Measurements from ENCODE around the gene XG.
"Not testable (repeated sequence)": the region's sequence is repeated elsewhere in the genome, so short reads cannot be mapped to it uniquely, and the experiment has no call there.

Gene XG

DNA sequence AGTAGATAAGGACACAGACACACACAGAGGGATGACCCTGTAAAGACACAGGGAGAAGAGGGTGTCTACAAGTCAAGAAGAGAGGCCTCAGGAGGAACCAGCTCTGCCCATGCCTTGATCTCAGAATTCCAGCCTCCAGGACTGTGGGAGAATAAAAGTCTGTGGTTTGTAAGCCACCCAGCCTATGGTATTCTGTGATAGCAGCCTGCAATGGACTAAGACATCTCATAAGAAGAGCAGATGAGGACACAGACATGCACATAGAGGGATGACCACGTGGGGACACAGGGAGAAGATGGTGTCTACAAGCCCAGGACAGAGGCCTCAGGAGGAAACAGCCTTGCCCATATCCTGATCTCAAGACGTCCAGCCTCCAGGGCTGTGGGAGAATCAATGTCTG lies 9.4 kb downstream of the XG start:
- WGBS (ENCODE audit: insufficient coverage, insufficient read length): no CpG with 5 or more reads among the region's 2 CpGs
- no peaks in the 10 kb centered on the region for H3K36me3 ChIP-seq (ENCODE audit: control insufficient read depth, insufficient read depth, low read length)
- no peak overlapping the region for H3K4me3 ChIP-seq (ENCODE audit: low read length)
- no peak for DNase-seq (ENCODE audit: low read depth, low spot score)
- H3K27ac ChIP-seq (ENCODE audit: low read length): no peak overlapping the region
- H3K4me1 ChIP-seq (ENCODE audit: control insufficient read depth, insufficient read depth, low read length): no peaks in the 10 kb centered on the region
- no peaks in the 10 kb centered on the region for H3K9me3 ChIP-seq (ENCODE audit: control insufficient read depth, insufficient read depth, low read length)
- no peaks in the 10 kb centered on the region for H3K27me3 ChIP-seq (ENCODE audit: control insufficient read depth, insufficient read depth, low read length)

GRCh38 chrX:2762671-2763070 lies 10.8 kb downstream of the XG start:
- H3K9me3 ChIP-seq (ENCODE audit: control insufficient read depth, insufficient read depth, low read length); H3K4me1 ChIP-seq (ENCODE audit: control insufficient read depth, insufficient read depth, low read length); H3K27ac ChIP-seq (ENCODE audit: low read length); H3K27me3 ChIP-seq (ENCODE audit: control insufficient read depth, insufficient read depth, low read length); DNase-seq (ENCODE audit: low read depth, low spot score); H3K36me3 ChIP-seq (ENCODE audit: control insufficient read depth, insufficient read depth, low read length); H3K4me3 ChIP-seq (ENCODE audit: low read length): not testable (repeated sequence)
- no CpG with 5 or more reads among the region's 4 CpGs for WGBS (ENCODE audit: insufficient coverage, insufficient read length)

GRCh38 chrX:2764766-2765548 lies 13.1 kb downstream of the XG start:
- not testable (repeated sequence) for DNase-seq (ENCODE audit: low read depth, low spot score); H3K27me3 ChIP-seq (ENCODE audit: control insufficient read depth, insufficient read depth, low read length); H3K27ac ChIP-seq (ENCODE audit: low read length); H3K4me1 ChIP-seq (ENCODE audit: control insufficient read depth, insufficient read depth, low read length); H3K36me3 ChIP-seq (ENCODE audit: control insufficient read depth, insufficient read depth, low read length); H3K9me3 ChIP-seq (ENCODE audit: control insufficient read depth, insufficient read depth, low read length); H3K4me3 ChIP-seq (ENCODE audit: low read length)
- WGBS (ENCODE audit: insufficient coverage, insufficient read length): no CpG with 5 or more reads among the region's 19 CpGs

- Histone ChIP-seq H3K36me3 (ENCODE audit: control insufficient read depth, insufficient read depth, low read length) (no peaks in the 10 kb centered on the region), H3K27me3 (ENCODE audit: control insufficient read depth, insufficient read depth, low read length) (no peaks in the 10 kb centered on the region), H3K4me1 (ENCODE audit: control insufficient read depth, insufficient read depth, low read length) (0 out of 2 replicates have a peak, but pooled peaks cover 2% of the 10 kb centered on the region), H3K4me3 (ENCODE audit: low read length) (no peak overlapping the region), H3K9me3 (ENCODE audit: control insufficient read depth, insufficient read depth, low read length) (no peaks in the 10 kb centered on the region), H3K27ac (ENCODE audit: low read length) (no peak overlapping the region)
- no peak for DNase-seq (ENCODE audit: low read depth, low spot score)
- no CpG with 5 or more reads among the region's 5 CpGs for WGBS (ENCODE audit: insufficient coverage, insufficient read length)
Observed at GRCh38 chrX:2765549-2765830, 13.7 kb downstream of the XG start.

- Histone ChIP-seq H3K4me3 (ENCODE audit: low read length) (no peak overlapping the region), H3K9me3 (ENCODE audit: control insufficient read depth, insufficient read depth, low read length) (no peaks in the 10 kb centered on the region), H3K27me3 (ENCODE audit: control insufficient read depth, insufficient read depth, low read length) (no peaks in the 10 kb centered on the region), H3K36me3 (ENCODE audit: control insufficient read depth, insufficient read depth, low read length) (no peaks in the 10 kb centered on the region), H3K4me1 (ENCODE audit: control insufficient read depth, insufficient read depth, low read length) (0 out of 2 replicates have a peak, but pooled peaks cover 2% of the 10 kb centered on the region), H3K27ac (ENCODE audit: low read length) (no peak overlapping the region)
- no peak for DNase-seq (ENCODE audit: low read depth, low spot score)
- no CpG with 5 or more reads among the region's 11 CpGs for WGBS (ENCODE audit: insufficient coverage, insufficient read length)
Observed at GRCh38 chrX:2766906-2767305, 15.1 kb downstream of the XG start.

DNA sequence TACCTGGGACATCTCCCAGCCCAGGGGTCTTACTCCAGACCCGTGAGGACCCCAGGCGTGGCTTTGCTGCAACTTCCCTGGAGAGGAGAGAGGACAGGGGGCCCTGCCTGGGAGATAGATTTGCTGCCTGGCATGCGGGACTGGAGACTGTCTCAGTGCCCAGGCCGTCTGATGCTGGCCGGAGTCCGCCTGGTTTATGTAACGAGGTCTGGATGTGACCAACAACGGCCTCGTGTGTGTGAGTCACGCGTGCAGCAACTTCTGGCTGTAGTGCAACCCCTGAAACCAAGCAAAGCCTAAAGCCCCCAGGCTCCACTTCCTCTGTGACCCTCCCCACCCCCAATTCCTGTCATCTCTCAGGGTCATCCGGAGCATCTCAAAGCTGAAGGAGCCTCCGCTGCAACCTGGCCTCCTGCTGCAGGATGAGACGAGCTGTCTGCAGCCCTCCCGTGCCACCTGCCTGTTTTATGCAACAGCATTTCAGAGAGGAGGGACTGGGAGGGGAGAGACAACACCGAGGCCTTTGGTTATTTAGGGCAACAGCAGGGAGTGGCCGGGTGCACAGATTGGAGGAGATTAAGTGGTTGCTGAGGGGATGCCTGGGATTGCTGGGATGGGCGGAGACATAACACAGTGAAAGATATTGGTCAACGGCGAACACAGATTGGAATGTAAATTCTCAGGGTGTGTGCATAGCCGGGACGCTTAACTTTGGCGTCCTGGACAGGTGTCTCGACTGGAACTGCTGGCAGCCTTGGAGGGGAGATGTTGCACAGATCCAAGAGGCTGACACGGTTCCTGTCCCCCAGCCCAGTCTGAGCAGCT lies 16.0 kb downstream of the XG start:
- DNase-seq (ENCODE audit: low read depth, low spot score): no peak
- no peaks in the 10 kb centered on the region for H3K27me3 ChIP-seq (ENCODE audit: control insufficient read depth, insufficient read depth, low read length)
- no peaks in the 10 kb centered on the region for H3K36me3 ChIP-seq (ENCODE audit: control insufficient read depth, insufficient read depth, low read length)
- no peak overlapping the region for H3K4me3 ChIP-seq (ENCODE audit: low read length)
- H3K4me1 ChIP-seq (ENCODE audit: control insufficient read depth, insufficient read depth, low read length): 0 out of 2 replicates have a peak, but pooled peaks cover 2% of the 10 kb centered on the region
- no CpG with 5 or more reads among the region's 25 CpGs for WGBS (ENCODE audit: insufficient coverage, insufficient read length)
- no peaks in the 10 kb centered on the region for H3K9me3 ChIP-seq (ENCODE audit: control insufficient read depth, insufficient read depth, low read length)
- H3K27ac ChIP-seq (ENCODE audit: low read length): no peak overlapping the region

DNA sequence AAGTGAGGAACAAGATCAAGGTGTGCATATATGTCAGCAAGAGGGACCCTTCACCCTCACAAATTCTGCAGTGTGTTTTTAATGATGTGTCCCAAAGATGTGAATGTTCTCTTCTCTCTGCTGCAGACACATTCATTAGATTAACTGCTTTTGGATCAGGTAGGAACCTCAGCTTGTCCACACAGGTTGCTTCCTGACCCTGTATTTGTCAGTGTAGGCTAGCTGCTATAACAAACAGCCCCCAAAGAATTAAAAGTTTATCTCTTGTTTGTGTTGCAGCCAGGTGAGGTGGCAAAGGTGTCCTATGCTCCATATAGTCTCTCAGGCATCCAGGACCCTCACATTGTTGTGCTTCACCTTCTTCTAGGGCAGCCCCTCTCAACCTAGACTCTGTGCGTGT lies 17.8 kb downstream of the XG start:
- Histone ChIP-seq H3K9me3 (ENCODE audit: control insufficient read depth, insufficient read depth, low read length) (no peaks in the 10 kb centered on the region), H3K27me3 (ENCODE audit: control insufficient read depth, insufficient read depth, low read length) (no peaks in the 10 kb centered on the region), H3K27ac (ENCODE audit: low read length) (no peak overlapping the region), H3K36me3 (ENCODE audit: control insufficient read depth, insufficient read depth, low read length) (no peaks in the 10 kb centered on the region), H3K4me3 (ENCODE audit: low read length) (no peak overlapping the region), H3K4me1 (ENCODE audit: control insufficient read depth, insufficient read depth, low read length) (0 out of 2 replicates have a peak, but pooled peaks cover 2% of the 10 kb centered on the region)
- no CpG with 5 or more reads among the region's 1 CpG for WGBS (ENCODE audit: insufficient coverage, insufficient read length)
- no peak for DNase-seq (ENCODE audit: low read depth, low spot score)

DNA sequence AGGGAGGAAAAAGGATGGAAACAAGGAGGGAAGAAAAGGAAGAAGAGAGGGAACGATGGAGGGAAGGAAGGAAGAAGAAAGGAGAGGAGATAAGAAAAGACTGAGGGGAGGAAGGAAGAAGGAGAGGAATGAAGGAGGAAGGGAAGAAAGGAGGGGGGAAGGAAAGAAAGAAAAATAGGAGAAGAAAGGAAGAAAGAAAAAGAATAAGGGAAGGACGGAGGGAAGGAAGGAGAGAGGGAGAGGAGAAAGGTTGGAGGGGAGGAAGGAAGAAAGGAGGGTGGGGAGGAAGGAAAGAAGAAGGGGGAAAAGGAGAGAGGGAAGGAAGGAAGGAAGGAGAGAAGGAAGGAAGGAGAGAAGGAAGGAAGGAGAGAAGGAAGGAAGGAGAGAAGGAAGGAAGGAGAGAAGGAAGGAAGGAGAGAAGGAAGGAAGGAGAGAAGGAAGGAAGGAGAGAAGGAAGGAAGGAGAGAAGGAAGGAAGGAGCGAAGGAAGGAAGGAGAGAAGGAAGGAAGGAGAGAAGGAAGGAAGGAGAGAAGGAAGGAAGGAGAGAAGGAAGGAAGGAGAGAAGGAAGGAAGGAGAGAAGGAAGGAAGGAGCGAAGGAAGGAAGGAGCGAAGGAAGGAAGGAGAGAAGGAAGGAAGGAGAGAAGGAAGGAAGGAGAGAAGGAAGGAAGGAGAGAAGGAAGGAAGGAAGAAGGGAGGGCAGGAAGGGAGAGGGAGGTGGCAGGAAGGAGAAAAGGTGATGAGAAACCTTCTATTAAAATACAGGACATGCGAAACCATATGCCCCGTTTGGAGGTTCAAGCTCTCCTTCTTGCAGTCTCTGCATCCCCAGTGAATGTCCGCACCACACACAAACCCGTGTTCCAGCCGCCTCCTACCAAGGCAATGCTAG lies 21.6 kb downstream of the XG start:
- WGBS (ENCODE audit: insufficient coverage, insufficient read length): 98% methylated on average over 2 of the region's 10 CpGs
- not testable (repeated sequence) for H3K27ac ChIP-seq (ENCODE audit: low read length); H3K36me3 ChIP-seq (ENCODE audit: control insufficient read depth, insufficient read depth, low read length); H3K4me1 ChIP-seq (ENCODE audit: control insufficient read depth, insufficient read depth, low read length); DNase-seq (ENCODE audit: low read depth, low spot score); H3K27me3 ChIP-seq (ENCODE audit: control insufficient read depth, insufficient read depth, low read length); H3K9me3 ChIP-seq (ENCODE audit: control insufficient read depth, insufficient read depth, low read length); H3K4me3 ChIP-seq (ENCODE audit: low read length)

- no peaks in the 10 kb centered on the region for H3K36me3 ChIP-seq (ENCODE audit: control insufficient read depth, insufficient read depth, low read length)
- no peak overlapping the region for H3K27ac ChIP-seq (ENCODE audit: low read length)
- DNase-seq (ENCODE audit: low read depth, low spot score): no peak
- H3K27me3 ChIP-seq (ENCODE audit: control insufficient read depth, insufficient read depth, low read length): no peaks in the 10 kb centered on the region
- no CpG with 5 or more reads among the region's 5 CpGs for WGBS (ENCODE audit: insufficient coverage, insufficient read length)
- no peaks in the 10 kb centered on the region for H3K9me3 ChIP-seq (ENCODE audit: control insufficient read depth, insufficient read depth, low read length)
- no peak overlapping the region for H3K4me3 ChIP-seq (ENCODE audit: low read length)
- H3K4me1 ChIP-seq (ENCODE audit: control insufficient read depth, insufficient read depth, low read length): no peaks in the 10 kb centered on the region
Observed at GRCh38 chrX:2774057-2774456, 22.2 kb downstream of the XG start.

GRCh38 chrX:2774776-2775175 lies 22.9 kb downstream of the XG start:
- whole genome bisulfite sequencing (ENCODE audit: insufficient coverage, insufficient read length): no CpG with 5 or more reads among the region's 3 CpGs
- H3K4me3 ChIP-seq (ENCODE audit: low read length): no peak overlapping the region

More at GRCh38 chrX:2774776-2775175, 22.9 kb downstream of the XG start:
- Histone ChIP-seq H3K27me3 (ENCODE audit: control insufficient read depth, insufficient read depth, low read length) (no peaks in the 10 kb centered on the region), H3K27ac (ENCODE audit: low read length) (no peak overlapping the region), H3K36me3 (ENCODE audit: control insufficient read depth, insufficient read depth, low read length) (no peaks in the 10 kb centered on the region), H3K4me1 (ENCODE audit: control insufficient read depth, insufficient read depth, low read length) (no peaks in the 10 kb centered on the region), H3K9me3 (ENCODE audit: control insufficient read depth, insufficient read depth, low read length) (no peaks in the 10 kb centered on the region)
- no peak for DNase-seq (ENCODE audit: low read depth, low spot score)
